B cell (primary cell): ENCODE data around the gene OVCH2. TPM values are rescaled to one million over a fixed set of nuclear protein-coding genes. Genes with fewer than 3 reads are reported as not detected.

ENCODE experiments used
- ATAC-seq: fragments of 200-7000 bp; cut with Tn5 transposase; one replicate; pipeline ENCODE4 v1.10.0; 2021; ENCODE audit warnings: low read depth, mild to moderate bottlenecking, moderate number of reproducible peaks, moderate library complexity
- CTCF ChIA-PET: fragments of 350-600 bp; sonication (Branson Sonifier 250); formaldehyde crosslinking; loops from one replicate; lab custom pipeline; 2021; ENCODE audit warnings: antibody characterized with exemption, inconsistent platforms; lab: Charles Lee
- POLR2A ChIA-PET: fragments of 350-600 bp; sonication (Branson Sonifier 250); formaldehyde crosslinking; loops from one replicate; lab custom pipeline; 2021; ENCODE audit warnings: antibody characterized with exemption; lab: Charles Lee
- DNase-seq: peaks from one replicate; pipeline ENCODE4 v3.0.0; 2013
- H2AFZ ChIP-seq: 2 replicates; pipeline ENCODE4 v1.6.1; 2012; ENCODE audit warnings: mild to moderate bottlenecking, low read depth, low read length; ENCODE audit not compliant: insufficient read depth, poor library complexity, severe bottlenecking
- H3K27ac ChIP-seq, 2 donors: 1 replicate in 1 of 2; 2 replicates in 1 of 2; pipeline ENCODE4 v1.5.1; 2012 to 2013; ENCODE audit warnings: low read length in 2 of 2, mild to moderate bottlenecking in 2 of 2, moderate library complexity in 1 of 2
- H3K27me3 ChIP-seq, 4 experiments: fragments of 200-600 bp in 1 of 4; sonication (generic) in 1 of 4; replicated peaks in 1 of 4; 1 replicate in 2 of 4; 2 replicates in 2 of 4; pipeline versions ENCODE4 v1.6.1 to v1.7.0; 2013 to 2016; ENCODE audit warnings: low read length in 3 of 4, mild to moderate bottlenecking in 2 of 4, mixed read lengths in 1 of 4, moderate library complexity in 1 of 4; ENCODE audit not compliant: insufficient read depth in 4 of 4, control insufficient read depth in 3 of 4; ENCODE audit errors: control extremely low read depth in 1 of 4
- H3K36me3 ChIP-seq, 2 experiments: replicated peaks in 1 of 2; 1 replicate in 1 of 2; 2 replicates in 1 of 2; pipeline versions ENCODE4 v1.6.1 to v1.7.1; 2013; ENCODE audit warnings: low read length in 1 of 2; ENCODE audit not compliant: insufficient read depth in 2 of 2, control insufficient read depth in 1 of 2; ENCODE audit errors: control extremely low read depth in 1 of 2, extremely low read depth in 1 of 2
- H3K4me1 ChIP-seq, 2 donors: fragments of 200-600 bp in 1 of 2; sonication (generic) in 1 of 2; 1 replicate in 1 of 2; 2 replicates in 1 of 2; pipeline versions ENCODE4 v1.5.1 to v1.6.1; 2013 to 2017; ENCODE audit warnings: low read length in 2 of 2; ENCODE audit not compliant: control insufficient read depth in 2 of 2, insufficient read depth in 2 of 2
- H3K4me2 ChIP-seq: replicated peaks from 2 replicates; pipeline ENCODE3; 2012; ENCODE audit warnings: mild to moderate bottlenecking, low read depth, low read length; ENCODE audit not compliant: poor library complexity, severe bottlenecking
- H3K4me3 ChIP-seq, 5 experiments: fragments of 200-600 bp in 1 of 5; sonication (generic) in 1 of 5; 1 replicate in 3 of 5; 2 replicates in 2 of 5; pipeline versions ENCODE4 v1.5.1 to v1.7.0; 2011 to 2016; ENCODE audit warnings: low read length in 4 of 5, mild to moderate bottlenecking in 4 of 5, low read depth in 2 of 5, control low read depth in 1 of 5, moderate library complexity in 1 of 5; ENCODE audit not compliant: insufficient read depth in 1 of 5; ENCODE audit errors: control extremely low read depth in 1 of 5, extremely low read depth in 1 of 5
- H3K79me2 ChIP-seq: fragments of 200-600 bp; sonication (generic); one replicate; pipeline ENCODE4 v1.6.0; 2016; ENCODE audit warnings: low read length; ENCODE audit not compliant: control insufficient read depth, insufficient read depth
- H3K9ac ChIP-seq: fragments of 200-600 bp; sonication (generic); 2 replicates; pipeline ENCODE4 v1.6.1; 2017; ENCODE audit warnings: mild to moderate bottlenecking, low read length, moderate library complexity
- H3K9me3 ChIP-seq, 3 donors: one replicate each; pipeline versions ENCODE4 v1.6.1 to v1.7.1; 2013; ENCODE audit warnings: low read length in 2 of 3; ENCODE audit not compliant: control insufficient read depth in 2 of 3, insufficient read depth in 1 of 3; ENCODE audit errors: control extremely low read depth in 1 of 3
- H4K20me1 ChIP-seq: 2 replicates; pipeline ENCODE4 v1.6.0; 2012; ENCODE audit warnings: mild to moderate bottlenecking, low read length; ENCODE audit not compliant: insufficient read depth, control insufficient read depth, poor library complexity, severe bottlenecking
- H3K27ac Mint-ChIP-seq: one replicate; pipeline ENCODE4 v1.8.0; 2021; ENCODE audit warnings: mixed read lengths
- H3K27me3 Mint-ChIP-seq: one replicate; pipeline ENCODE4 v1.8.0; 2021; ENCODE audit warnings: mixed read lengths
- H3K4me1 Mint-ChIP-seq: one replicate; pipeline ENCODE4 v1.8.0; 2021; ENCODE audit warnings: mixed read lengths
- H3K4me3 Mint-ChIP-seq: one replicate; pipeline ENCODE4 v1.8.0; 2021; ENCODE audit warnings: mixed read lengths
- H3K9me3 Mint-ChIP-seq: one replicate; pipeline ENCODE4 v1.8.0; 2022; ENCODE audit warnings: mixed read lengths; ENCODE audit not compliant: insufficient read depth
- CTCF ChIP-seq: fragments of 200-600 bp; IDR thresholded peaks from one replicate; pipeline ENCODE4 v1.8.0; 2022; ENCODE audit warnings: antibody characterized with exemption, mild to moderate bottlenecking
- EZH2 ChIP-seq: IDR thresholded peaks from 2 replicates; pipeline ENCODE4 v1.6.1; 2012; ENCODE audit warnings: borderline replicate concordance, low read depth, mild to moderate bottlenecking, moderate library complexity, low read length; ENCODE audit not compliant: insufficient read depth, poor library complexity, severe bottlenecking
- WGBS: methylation state at CpG from one replicate; pipeline ENCODE4 v1.1.5; 2013; ENCODE audit warnings: missing lambda C conversion rate; ENCODE audit not compliant: insufficient coverage; 5-methylcytosine and 5-hydroxymethylcytosine counted together
- intact Hi-C: fragments of 100-400 bp; cut with micrococcal nuclease; formaldehyde crosslinking; loops from one replicate; pipeline ENCODE4 v1.10.0; 2022
- polyA plus RNA-seq: library from polyadenylated mRNA; depleted of rRNA; stranded (reverse); fragments of >200 nt; gene quantifications from 2 replicates; pipeline ENCODE4 v1.2.3, GENCODE V29; 2012
- total RNA-seq, 2 donors: library from RNA; stranded (reverse); fragments of 120-200 nt in 1 of 2; gene quantifications; 1 replicate in 1 of 2; 2 replicates in 1 of 2; pipeline versions ENCODE4 v1.2.3 to v1.2.4, GENCODE V29; 2013 to 2022

OVCH2 gene
- total and polyA plus RNA-seq, 2 donors (not counting 1 experiment from before 2014, with no cell fraction given) = not detected

GRCh38 chr11:7640816-7641215, 65.5 kb downstream of the OVCH2 start:
- H2AFZ ChIP-seq = no peak overlapping the region
- H3K9ac ChIP-seq = no peak overlapping the region
- no CpG with 5 or more reads among the region's 6 CpGs for WGBS
- H3K27me3 Mint-ChIP-seq = no peaks in the 10 kb centered on the region
- no peaks in the 10 kb centered on the region for H4K20me1 ChIP-seq
- H3K4me1 ChIP-seq = peaks cover 0 to 6% of the 10 kb centered on the region in 2 donors
- H3K4me3 ChIP-seq = no peak overlapping the region
- no peaks in the 10 kb centered on the region for H3K9me3 ChIP-seq
- ChIA-PET CTCF (no interaction called here), POLR2A (no interaction called here)
- no peak overlapping the region for H3K27ac Mint-ChIP-seq
- no peak overlapping the region for H3K4me3 Mint-ChIP-seq
- H3K9me3 Mint-ChIP-seq = no peaks in the 10 kb centered on the region
- H3K4me1 Mint-ChIP-seq = peaks cover 6% of the 10 kb centered on the region
- no peaks in the 10 kb centered on the region for H3K79me2 ChIP-seq
- no peak overlapping the region for H3K27ac ChIP-seq
- ATAC-seq (no peak), DNase-seq (no peak)
- H3K27me3 ChIP-seq = no peaks in the 10 kb centered on the region
- H3K4me2 ChIP-seq = no peak overlapping the region
- intact Hi-C loops = no loop called here
- peaks cover 2 to 59% of the 10 kb centered on the region in 2 experiments for H3K36me3 ChIP-seq
- TF ChIP-seq CTCF (no peak), EZH2 (no peak)

GRCh38 chr11:7639643-7640025, 66.6 kb downstream of the OVCH2 start:
- CTCF ChIA-PET = interaction anchor here (1.7 kb wide), 1 partner anchor 26 kb away, joined by 3 read pairs; no protein-coding TSS in a partner anchor
- H3K36me3 ChIP-seq = peaks cover 2 to 58% of the 10 kb centered on the region in 2 experiments
- no peak for TF ChIP-seq EZH2
- TF ChIP-seq CTCF = no peak

More at GRCh38 chr11:7639643-7640025, 66.6 kb downstream of the OVCH2 start:
- intact Hi-C loops = no loop called here
- Histone ChIP-seq H3K4me3 (no peak overlapping the region), H3K4me2 (no peak overlapping the region), H3K27ac (no peak overlapping the region), H4K20me1 (no peaks in the 10 kb centered on the region), H3K4me1 (peaks cover 0 to 6% of the 10 kb centered on the region in 2 donors), H3K79me2 (no peaks in the 10 kb centered on the region), H2AFZ (no peak overlapping the region), H3K27me3 (no peaks in the 10 kb centered on the region), H3K9me3 (no peaks in the 10 kb centered on the region), H3K9ac (no peak overlapping the region)
- ATAC-seq = no peak
- H3K27me3 Mint-ChIP-seq = no peaks in the 10 kb centered on the region
- peaks cover 6% of the 10 kb centered on the region for H3K4me1 Mint-ChIP-seq
- no peaks in the 10 kb centered on the region for H3K9me3 Mint-ChIP-seq
- no peak for DNase-seq
- WGBS = 97% methylated on average over 5 of the region's 5 CpGs
- POLR2A ChIA-PET = no interaction called here
- no peak overlapping the region for H3K27ac Mint-ChIP-seq
- no peak overlapping the region for H3K4me3 Mint-ChIP-seq

Other genes starting within 250 kb of the OVCH2 start
- gene OLFML1, start 221.0 kb downstream of the OVCH2 start, total RNA-seq = not detected in 2 replicates
- gene OLFML1, start 221.0 kb downstream of the OVCH2 start, polyA plus RNA-seq = not detected in 2 replicates
- gene PPFIBP2, start 192.5 kb downstream of the OVCH2 start, total RNA-seq = 175 and 202 TPM in 2 replicates
- 22.3 and 23.7 TPM in 2 replicates for gene PPFIBP2, start 192.5 kb downstream of the OVCH2 start, polyA plus RNA-seq
- gene CYB5R2, start 33.0 kb downstream of the OVCH2 start, total RNA-seq = 4.8 and 5.2 TPM in 2 replicates
- 1.0 and 1.4 TPM in 2 replicates for gene CYB5R2, start 33.0 kb downstream of the OVCH2 start, polyA plus RNA-seq
- gene OR5P2, start 90.5 kb upstream of the OVCH2 start, total RNA-seq = not detected in 2 replicates
- gene OR5P2, start 90.5 kb upstream of the OVCH2 start, polyA plus RNA-seq = not detected in 2 replicates
- gene OR5P3, start 124.4 kb upstream of the OVCH2 start, total RNA-seq = not detected in 2 replicates
- gene OR5P3, start 124.4 kb upstream of the OVCH2 start, polyA plus RNA-seq = not detected in 2 replicates
- not detected in 2 replicates for gene OR10A6, start 224.8 kb upstream of the OVCH2 start, total RNA-seq
- not detected in 2 replicates for gene OR10A6, start 224.8 kb upstream of the OVCH2 start, polyA plus RNA-seq
- not detected in 2 replicates for gene OR10A3, start 235.2 kb upstream of the OVCH2 start, total RNA-seq
- gene OR10A3, start 235.2 kb upstream of the OVCH2 start, polyA plus RNA-seq = not detected in 2 replicates